Peyer's patch (tissue), 4 donors: Measurements from ENCODE around the gene CACNB2. TPM values are rescaled to one million over a fixed set of nuclear protein-coding genes. Genes with fewer than 3 reads are reported as not detected.
"Not testable (repeated sequence)": the region's sequence is repeated elsewhere in the genome, so short reads cannot be mapped to it uniquely, and the experiment has no call there.

Source experiments
- DNase-seq, 3 donors: peaks; one replicate each; pipeline ENCODE4 v3.0.0-alpha.2; 2017 to 2019
- H3K27ac ChIP-seq, 4 donors: fragments of 200-600 bp; sonication (generic); one replicate each; pipeline ENCODE4 v1.5.1; 2016 to 2019
- H3K27me3 ChIP-seq, 2 donors: fragments of 200-600 bp; sonication (generic); one replicate each; pipeline ENCODE4 v1.5.1; 2019
- H3K36me3 ChIP-seq, 3 donors: fragments of 200-600 bp; sonication (generic); one replicate each; pipeline ENCODE4 v1.5.1; 2016 to 2019
- H3K4me1 ChIP-seq, 4 donors: fragments of 200-600 bp; sonication (generic); one replicate each; pipeline ENCODE4 v1.5.1; 2016 to 2019
- H3K4me3 ChIP-seq, 4 donors: fragments of 200-600 bp; sonication (generic); 1 replicate in 3 of 4; 2 replicates in 1 of 4; pipeline ENCODE4 v1.5.1; 2016 to 2019; ENCODE audit warnings: mild to moderate bottlenecking in 1 of 4
- H3K9me3 ChIP-seq, 4 donors: fragments of 200-600 bp; sonication (generic); one replicate each; pipeline ENCODE4 v1.5.1; 2016 to 2019; ENCODE audit warnings: mild to moderate bottlenecking in 1 of 4
- POLR2A ChIP-seq, 2 donors: fragments of 450-650 bp; IDR thresholded peaks; one replicate each; pipeline ENCODE4 v1.5.1; 2017; ENCODE audit warnings: antibody characterized with exemption in 2 of 2, mild to moderate bottlenecking in 2 of 2, moderate library complexity in 2 of 2
- total RNA-seq, 4 donors: library from RNA; depleted of rRNA; stranded (reverse); fragments of >200 nt; gene quantifications; one replicate each; pipeline ENCODE4 v1.1.0, GENCODE V29; 2016
- TF ChIP-seq, protein P1 (sequence below), 6 experiments: fragments of 450-650 bp in 4 of 6; fragments of 200-600 bp in 2 of 6; sonication (generic) in 1 of 6; IDR thresholded peaks; one replicate each; pipeline ENCODE4 v1.5.1; 2017 to 2019; ENCODE audit warnings: antibody characterized with exemption in 6 of 6, mild to moderate bottlenecking in 3 of 6, moderate library complexity in 1 of 6

CACNB2 gene
- total RNA-seq, 4 donors from 2014 or later = 35.4 to 80.8 (median 48.2) TPM

DNA sequence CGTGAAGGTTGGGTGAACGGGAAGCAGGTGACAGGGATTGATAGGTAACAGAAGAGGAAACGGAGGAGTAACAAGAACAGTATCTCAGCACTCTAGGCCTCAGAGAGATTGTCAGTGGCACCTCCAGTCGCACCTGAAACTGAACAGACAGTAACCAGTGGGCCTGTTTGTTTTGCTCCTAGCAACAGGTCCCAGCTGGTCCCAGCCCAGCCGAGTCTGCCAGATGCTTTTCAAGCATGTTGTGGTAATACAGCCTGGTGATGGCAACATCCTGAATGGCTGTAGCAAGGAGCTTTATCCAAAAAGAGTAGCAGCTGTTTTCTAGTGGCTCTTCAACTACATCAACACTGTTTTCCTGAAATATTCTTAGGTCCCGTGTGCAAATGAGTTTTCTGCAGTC, 4.7 kb downstream of the CACNB2 start:
- H3K27me3 ChIP-seq = no peaks in the 10 kb centered on the region
- peak in 1 of 3 donors; percentile 53 for DNase-seq
- H3K4me3 ChIP-seq = no peak overlapping the region
- no peaks in the 10 kb centered on the region for H3K9me3 ChIP-seq
- H3K4me1 ChIP-seq = peaks cover 0 to 9% (median 0%) of the 10 kb centered on the region in 4 donors
- H3K27ac ChIP-seq = peak overlapping the region in 1 of 4 donors; percentile 85
- no peak for TF ChIP-seq POLR2A (IDR thresholded peaks at IDR 0.05)
- TF ChIP-seq, protein P1, sequence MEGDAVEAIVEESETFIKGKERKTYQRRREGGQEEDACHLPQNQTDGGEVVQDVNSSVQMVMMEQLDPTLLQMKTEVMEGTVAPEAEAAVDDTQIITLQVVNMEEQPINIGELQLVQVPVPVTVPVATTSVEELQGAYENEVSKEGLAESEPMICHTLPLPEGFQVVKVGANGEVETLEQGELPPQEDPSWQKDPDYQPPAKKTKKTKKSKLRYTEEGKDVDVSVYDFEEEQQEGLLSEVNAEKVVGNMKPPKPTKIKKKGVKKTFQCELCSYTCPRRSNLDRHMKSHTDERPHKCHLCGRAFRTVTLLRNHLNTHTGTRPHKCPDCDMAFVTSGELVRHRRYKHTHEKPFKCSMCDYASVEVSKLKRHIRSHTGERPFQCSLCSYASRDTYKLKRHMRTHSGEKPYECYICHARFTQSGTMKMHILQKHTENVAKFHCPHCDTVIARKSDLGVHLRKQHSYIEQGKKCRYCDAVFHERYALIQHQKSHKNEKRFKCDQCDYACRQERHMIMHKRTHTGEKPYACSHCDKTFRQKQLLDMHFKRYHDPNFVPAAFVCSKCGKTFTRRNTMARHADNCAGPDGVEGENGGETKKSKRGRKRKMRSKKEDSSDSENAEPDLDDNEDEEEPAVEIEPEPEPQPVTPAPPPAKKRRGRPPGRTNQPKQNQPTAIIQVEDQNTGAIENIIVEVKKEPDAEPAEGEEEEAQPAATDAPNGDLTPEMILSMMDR (IDR thresholded peaks at IDR 0.05) = no peak
- no peaks in the 10 kb centered on the region for H3K36me3 ChIP-seq

DNA sequence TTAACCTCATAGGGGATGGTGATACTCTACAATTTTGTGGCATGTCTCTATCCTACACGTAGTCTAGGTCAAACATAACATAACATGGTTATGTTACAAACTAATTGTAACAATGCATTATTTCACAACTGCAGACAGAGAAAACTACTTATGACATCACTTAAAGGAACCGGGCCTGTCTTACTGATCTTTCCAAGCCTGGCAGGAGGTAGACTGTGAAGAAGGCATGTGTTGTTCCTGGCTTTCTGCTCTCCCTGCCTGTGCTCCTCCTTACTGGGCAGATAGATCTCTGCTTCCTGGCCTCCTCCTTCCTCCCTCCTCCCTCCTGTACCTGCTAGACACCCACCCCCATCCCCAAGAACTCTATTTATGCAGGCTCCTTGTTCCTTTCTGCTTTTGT, 5.4 kb downstream of the CACNB2 start:
- H3K4me1 ChIP-seq = peaks cover 0 to 9% (median 0%) of the 10 kb centered on the region in 4 donors
- no peak for DNase-seq
- H3K36me3 ChIP-seq = no peaks in the 10 kb centered on the region
- H3K9me3 ChIP-seq = no peaks in the 10 kb centered on the region
- TF ChIP-seq POLR2A (IDR thresholded peaks at IDR 0.05) = no peak
- TF ChIP-seq, protein P1 (IDR thresholded peaks at IDR 0.05) = no peak
- no peak overlapping the region for H3K4me3 ChIP-seq
- H3K27me3 ChIP-seq = no peaks in the 10 kb centered on the region
- peak overlapping the region in 1 of 4 donors; percentile 85 for H3K27ac ChIP-seq

DNA sequence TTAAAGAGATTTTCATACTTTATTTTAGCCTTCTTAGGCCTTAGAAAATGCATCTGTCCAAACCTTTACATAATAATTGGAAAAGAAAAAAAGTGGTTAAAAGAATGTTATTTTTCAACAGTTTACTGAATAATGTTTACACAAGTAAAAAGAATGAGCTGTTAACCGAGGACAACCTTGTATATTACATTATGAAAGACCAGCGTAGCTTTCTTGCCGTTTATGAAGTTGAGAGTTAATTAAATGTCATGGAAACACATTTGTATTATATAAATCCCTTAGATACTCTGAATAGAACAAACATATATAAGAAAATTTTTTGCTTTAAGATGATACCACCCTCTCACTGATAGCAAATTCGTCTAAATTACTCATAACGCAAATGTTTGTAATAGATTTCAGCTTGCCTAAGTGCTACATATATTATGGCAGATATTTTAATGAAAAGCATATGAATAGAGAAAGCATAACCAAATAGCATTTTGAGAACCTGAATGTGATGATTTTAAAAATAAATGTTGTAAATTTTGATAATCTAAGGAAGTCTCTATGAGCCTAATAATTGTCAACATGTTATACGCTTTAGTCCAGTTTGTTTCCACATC, 9.1 kb downstream of the CACNB2 start:
- H3K4me1 ChIP-seq = no peaks in the 10 kb centered on the region
- no peak for DNase-seq
- no peak overlapping the region for H3K4me3 ChIP-seq
- TF ChIP-seq, protein P1 (IDR thresholded peaks at IDR 0.05) = no peak
- peak overlapping the region in 1 of 4 donors; percentile 1 for H3K27ac ChIP-seq
- no peaks in the 10 kb centered on the region for H3K36me3 ChIP-seq
- no peaks in the 10 kb centered on the region for H3K27me3 ChIP-seq
- no peaks in the 10 kb centered on the region for H3K9me3 ChIP-seq

DNA sequence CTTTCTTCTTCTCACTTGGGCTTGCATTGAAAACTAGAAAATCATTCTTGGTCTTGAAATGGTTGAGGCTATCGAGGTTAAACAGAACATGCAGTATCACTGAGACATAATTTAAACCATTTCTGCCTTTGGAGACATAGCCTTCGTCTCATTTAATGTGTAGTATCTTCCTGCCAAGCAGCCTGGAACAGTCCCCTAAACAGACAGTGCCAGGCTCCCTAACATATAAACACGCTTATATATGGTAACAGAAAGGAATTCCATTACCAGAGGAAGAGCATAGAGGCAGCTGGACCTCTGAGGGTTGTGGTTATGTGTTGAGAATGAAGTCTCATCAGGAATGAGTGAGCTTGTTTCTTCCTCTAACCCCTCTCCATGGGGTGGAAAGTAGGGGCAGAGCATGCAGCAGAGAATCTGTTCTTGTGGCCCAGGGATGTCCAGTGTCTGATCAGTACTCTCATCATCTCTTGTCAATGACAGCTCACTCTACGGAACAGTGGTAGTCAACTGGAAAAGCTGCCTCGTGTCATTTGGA, 11.2 kb downstream of the CACNB2 start:
- Histone ChIP-seq H3K27ac (no peak overlapping the region), H3K27me3 (no peaks in the 10 kb centered on the region), H3K4me1 (no peaks in the 10 kb centered on the region), H3K36me3 (no peaks in the 10 kb centered on the region), H3K4me3 (no peak overlapping the region), H3K9me3 (no peaks in the 10 kb centered on the region)
- TF ChIP-seq POLR2A (IDR thresholded peaks at IDR 0.05) = no peak
- TF ChIP-seq, protein P1 (IDR thresholded peaks at IDR 0.05) = no peak
- no peak for DNase-seq

DNA sequence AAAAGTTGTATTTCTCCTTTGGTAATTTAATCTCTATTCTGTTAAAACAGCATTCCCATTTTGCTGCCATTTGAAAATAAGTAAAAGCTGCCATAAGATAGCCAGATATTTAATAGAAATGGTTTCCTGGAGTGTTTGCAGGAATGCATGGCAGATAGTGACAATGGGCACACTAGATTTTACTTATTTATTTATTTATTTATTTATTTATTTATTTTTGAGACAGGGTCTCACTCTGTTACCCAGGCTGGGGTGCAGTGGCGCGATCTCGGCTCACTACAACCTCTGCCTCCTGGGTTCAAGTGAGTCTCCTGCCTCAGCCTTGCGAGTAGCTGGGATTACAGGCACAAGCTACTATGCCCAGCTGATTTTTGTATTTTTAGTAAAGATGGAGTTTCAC, 13.2 kb downstream of the CACNB2 start:
- H3K9me3 ChIP-seq, H3K27ac ChIP-seq, H3K36me3 ChIP-seq, H3K4me3 ChIP-seq, DNase-seq, H3K27me3 ChIP-seq, H3K4me1 ChIP-seq: not testable (repeated sequence)

DNA sequence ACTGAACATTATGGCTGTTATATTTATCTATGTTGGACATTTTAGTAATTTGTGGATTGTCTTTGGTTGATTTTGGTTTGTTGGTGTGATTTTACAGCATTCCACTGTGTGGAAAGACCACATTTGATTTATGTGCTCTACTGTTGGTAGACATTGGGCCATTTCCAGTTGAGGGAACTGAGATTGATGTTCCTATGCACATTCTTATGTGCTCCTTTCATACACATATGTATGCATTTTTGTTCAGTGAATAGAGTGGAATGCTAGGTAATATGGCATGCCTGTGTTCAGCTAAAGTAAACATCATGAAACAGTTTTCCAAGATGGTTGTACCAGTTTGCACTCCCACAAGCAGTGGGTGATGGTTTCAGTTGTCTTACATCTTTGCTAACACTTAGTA, 15.1 kb downstream of the CACNB2 start:
- no peak for DNase-seq
- H3K4me3 ChIP-seq = no peak overlapping the region
- H3K36me3 ChIP-seq = no peaks in the 10 kb centered on the region
- H3K9me3 ChIP-seq = no peaks in the 10 kb centered on the region
- TF ChIP-seq POLR2A (IDR thresholded peaks at IDR 0.05) = no peak
- TF ChIP-seq, protein P1 (IDR thresholded peaks at IDR 0.05) = no peak
- H3K27ac ChIP-seq = no peak overlapping the region
- H3K27me3 ChIP-seq = no peaks in the 10 kb centered on the region
- peaks cover 0 to 6% (median 0%) of the 10 kb centered on the region in 4 donors for H3K4me1 ChIP-seq

DNA sequence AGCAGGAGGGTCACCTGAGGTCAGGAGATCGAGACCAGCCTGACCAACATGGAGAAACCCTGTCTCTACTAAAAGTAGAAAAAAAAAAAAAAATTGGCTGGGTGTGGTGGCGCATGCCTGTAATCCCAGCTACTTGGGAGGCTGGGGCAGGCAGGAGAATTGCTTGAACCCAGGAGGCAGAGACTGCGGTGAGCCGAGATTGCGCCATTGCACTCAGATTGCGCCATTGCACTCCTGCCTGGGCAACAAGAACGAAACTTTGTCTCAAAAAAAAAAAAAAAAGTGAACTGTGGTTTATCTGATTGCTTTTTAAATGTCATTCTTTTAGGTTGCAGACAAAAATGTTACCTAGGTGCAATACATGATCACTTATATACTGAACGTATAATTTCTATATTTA, 16.6 kb downstream of the CACNB2 start:
- H3K27ac ChIP-seq = peak overlapping the region in 1 of 4 donors; percentile 65
- H3K36me3 ChIP-seq, H3K4me3 ChIP-seq, H3K9me3 ChIP-seq, H3K4me1 ChIP-seq, DNase-seq, H3K27me3 ChIP-seq: not testable (repeated sequence)
